Dermis lymphatic vessel endothelial cell (primary cell): ENCODE measurements around the gene ZNF189. TPM values are rescaled to one million over a fixed set of nuclear protein-coding genes. Genes with fewer than 3 reads are reported as not detected.

ENCODE experiments used
- total RNA-seq: library from RNA; depleted of rRNA; stranded (reverse); fragments of >200 nt; gene quantifications from 2 replicates; pipeline ENCODE4 v1.2.1, GENCODE V29; 2014

ZNF189 gene
- total RNA-seq, result 17.6 and 40.5 TPM in 2 replicates

DNA sequence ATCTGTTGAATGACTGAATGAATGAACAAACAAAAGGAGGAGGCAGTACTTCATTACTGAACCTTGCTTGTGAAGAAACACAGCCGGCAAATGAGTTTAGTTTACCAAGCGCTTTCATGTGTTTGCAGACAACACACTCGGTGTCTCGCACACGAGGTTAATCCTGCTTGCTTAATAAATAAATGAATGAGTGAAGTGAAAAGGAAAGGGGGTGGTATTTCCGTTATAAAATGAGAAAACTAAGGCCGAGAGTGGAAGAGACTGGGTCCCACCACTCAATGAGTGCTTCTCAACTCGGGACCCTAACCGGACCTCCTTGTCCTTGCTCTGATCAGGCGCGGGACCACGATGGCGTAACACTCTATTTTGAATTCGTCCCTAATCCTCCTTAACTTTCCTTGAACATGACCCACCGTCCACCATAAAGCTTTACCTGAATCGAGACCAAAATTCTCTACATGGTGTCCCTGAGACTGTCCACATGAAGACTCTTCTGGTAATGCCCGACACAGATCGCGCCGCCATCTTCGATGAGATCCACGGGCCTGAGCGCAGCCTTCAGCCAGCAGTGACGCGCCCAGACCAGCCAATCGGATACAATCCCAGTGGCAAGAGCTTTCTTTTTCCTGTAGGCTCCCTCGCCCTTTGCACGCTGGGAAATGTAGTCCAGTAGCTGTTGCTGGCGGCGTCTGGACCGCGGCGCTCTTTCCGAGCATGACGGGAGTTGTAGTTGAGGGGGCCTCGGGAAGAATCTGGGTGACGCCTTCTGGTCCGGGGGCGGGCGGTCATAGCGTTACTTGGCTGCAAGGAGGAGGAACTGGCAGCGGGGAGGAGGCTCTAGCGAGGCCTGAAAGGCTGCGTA is at the start of gene ZNF189, which contains the start of gene MRPL50:
Gene ZNF189, plus strand, starts transcription at position 784 of the 862 bp plus-strand sequence. CDS start 306 bp downstream, outside the sequence.
Gene MRPL50, minus strand, starts transcription at position 551 of the 862 bp plus-strand sequence. Its CDS starts 26 bp downstream, at position 525.

DNA sequence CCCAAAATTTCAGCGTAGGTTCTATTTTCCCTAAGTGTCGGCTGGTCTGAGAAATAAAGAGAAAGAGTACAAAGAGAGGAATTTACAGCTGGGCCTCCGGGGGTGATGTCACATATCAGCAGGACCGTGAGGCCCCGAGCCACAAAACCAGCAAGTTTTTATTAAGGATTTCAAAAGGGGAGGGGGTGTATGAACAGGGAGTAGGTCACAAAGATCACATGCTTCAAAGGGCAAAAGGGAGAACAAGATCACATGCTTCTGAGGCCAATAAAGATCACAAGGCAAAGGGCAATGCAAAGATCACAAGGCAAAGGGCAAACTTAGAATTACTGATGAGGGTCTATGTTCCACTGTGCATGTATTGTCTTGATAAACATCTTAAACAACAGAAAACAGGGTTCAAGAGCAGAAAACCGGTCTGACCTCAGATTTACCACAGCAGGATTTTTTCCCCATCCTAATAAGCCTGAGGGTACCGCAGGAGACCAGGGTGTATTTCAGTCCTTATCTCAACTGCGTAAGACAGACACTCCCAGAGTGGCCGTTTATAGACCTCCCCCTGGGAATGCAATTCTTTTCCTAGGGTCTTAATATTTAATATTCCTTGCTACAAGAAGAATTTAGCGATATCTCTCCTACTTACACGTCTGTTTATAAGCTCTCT is 13.6 kb upstream of the ZNF189 start, which contains the start of gene BAAT:
Gene BAAT, minus strand, starts transcription at position 134 of the 664 bp plus-strand sequence. CDS start 13,602 bp downstream, outside the sequence.

DNA sequence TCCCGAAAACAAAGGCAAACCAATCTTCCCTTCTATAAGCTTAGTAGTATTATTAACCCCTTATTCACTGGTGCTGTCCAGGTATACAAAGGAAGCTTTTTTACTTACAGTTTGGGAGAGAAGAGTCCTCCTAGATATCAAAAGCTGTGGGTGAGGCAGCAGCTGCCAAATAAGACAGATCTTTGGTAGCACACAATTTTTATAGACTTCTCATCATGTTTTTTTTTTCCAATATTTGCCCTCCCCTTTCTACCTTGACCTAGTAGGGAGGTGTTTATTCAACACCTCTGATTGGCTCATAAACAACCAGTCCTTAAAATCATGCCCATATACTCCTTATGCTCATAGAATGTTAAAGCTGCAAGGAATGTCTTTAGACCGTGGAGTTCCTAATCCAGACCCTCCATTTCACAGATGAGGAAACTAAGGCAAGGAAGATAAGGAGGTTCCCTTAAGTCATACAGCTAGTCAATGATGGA is 37.0 kb downstream of the ZNF189 start, which contains the start of gene ALDOB:
Gene ALDOB, minus strand, starts transcription at position 174 of the 479 bp plus-strand sequence. CDS start 4,887 bp downstream, outside the sequence.

Other genes with a start within 250 kb of the ZNF189 start
- gene BAAT, start 13.8 kb upstream of the ZNF189 start, total RNA-seq, result under 0.01 TPM in 1 of 2 replicates, not detected in the other
- 12.8 and 19.3 TPM in 2 replicates for gene MRPL50, start 233 bp upstream of the ZNF189 start, total RNA-seq
- gene ALDOB, start 36.9 kb downstream of the ZNF189 start, total RNA-seq, result 0.22 and 0.34 TPM in 2 replicates
- 21.3 and 31.2 TPM in 2 replicates for gene RNF20, start 135.0 kb downstream of the ZNF189 start, total RNA-seq
- gene PPP3R2, start 196.1 kb downstream of the ZNF189 start, total RNA-seq, result not detected in 2 replicates